DOHH2 (cell line): ENCODE results near the gene EPHB1.

Experiments used
- CTCF ChIP-seq: fragments of 200-600 bp; sonication (generic); IDR thresholded peaks from one replicate; pipeline ENCODE4 v1.5.1; 2014; ENCODE audit warnings: antibody characterized with exemption, mild to moderate bottlenecking, low read depth, low read length; ENCODE audit not compliant: poor library complexity, severe bottlenecking
- EZH2phosphoT487 ChIP-seq: fragments of 200-600 bp; sonication (generic); IDR thresholded peaks from 2 replicates; pipeline ENCODE4 v1.6.1; 2017; ENCODE audit warnings: borderline replicate concordance, mild to moderate bottlenecking, antibody characterized with exemption, low read length, moderate library complexity, mixed read lengths

GRCh38 chr3:135085652-135086436 lies 290.8 kb downstream of the EPHB1 start:
- TF ChIP-seq CTCF (no peak), EZH2phosphoT487 (no peak)
